GM12874 (cell line): ENCODE results near the gene TAF15.

Experiments
- TF ChIP-seq, protein P1 (sequence below): IDR thresholded peaks from 2 replicates; pipeline ENCODE4 v1.5.1; 2011; ENCODE audit warnings: low read depth, mild to moderate bottlenecking, control low read depth, low read length, moderate library complexity; ENCODE audit not compliant: insufficient read depth

TAF15 gene

DNA sequence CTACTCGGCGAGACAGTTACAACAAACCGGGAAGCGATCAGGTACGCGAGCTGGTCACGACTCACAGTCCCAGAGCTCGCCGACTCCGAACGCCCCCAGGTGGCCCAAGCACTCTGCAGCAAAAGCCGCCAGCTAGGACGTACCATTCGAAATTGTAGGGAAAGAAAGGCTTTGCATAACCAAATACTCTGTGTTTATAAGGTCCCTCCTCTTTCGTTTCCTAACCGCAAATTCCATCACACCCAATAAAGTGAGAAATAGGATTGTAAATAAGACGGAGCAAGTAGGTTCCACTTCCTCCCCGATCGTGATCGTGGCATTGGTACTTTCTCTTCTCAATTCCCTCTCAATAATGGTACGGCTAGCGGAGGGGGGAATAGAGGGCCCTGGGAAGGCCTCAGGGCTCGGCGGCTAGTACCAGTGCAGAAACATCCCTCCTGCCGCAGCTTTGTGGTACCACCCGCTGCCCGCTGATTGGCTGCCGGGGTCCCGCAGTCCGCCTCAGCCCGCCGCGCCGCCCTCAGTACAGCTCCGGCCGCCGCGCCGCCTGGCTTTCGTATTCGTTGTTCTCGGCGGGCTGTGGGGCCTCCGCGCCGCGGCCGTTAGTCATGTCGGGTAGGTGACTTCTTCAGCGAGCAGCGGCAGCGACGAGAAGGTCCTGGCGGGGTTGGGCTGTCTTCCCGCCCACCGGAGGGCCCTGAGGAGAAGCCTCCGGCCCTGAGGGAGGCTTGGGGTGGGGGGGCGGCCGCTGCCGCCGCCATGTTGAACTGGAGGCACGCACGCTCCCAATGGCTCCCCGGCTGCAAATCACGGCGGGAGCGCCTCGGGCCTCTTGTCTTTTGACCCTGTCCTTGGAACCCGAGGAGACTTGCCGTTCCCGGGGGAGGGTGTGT lies at the start of gene TAF15:
Gene TAF15, plus strand, starts transcription at position 523 of the 893 bp plus-strand sequence. Its CDS starts 86 bp downstream, at position 609.
- TF ChIP-seq, protein P1, sequence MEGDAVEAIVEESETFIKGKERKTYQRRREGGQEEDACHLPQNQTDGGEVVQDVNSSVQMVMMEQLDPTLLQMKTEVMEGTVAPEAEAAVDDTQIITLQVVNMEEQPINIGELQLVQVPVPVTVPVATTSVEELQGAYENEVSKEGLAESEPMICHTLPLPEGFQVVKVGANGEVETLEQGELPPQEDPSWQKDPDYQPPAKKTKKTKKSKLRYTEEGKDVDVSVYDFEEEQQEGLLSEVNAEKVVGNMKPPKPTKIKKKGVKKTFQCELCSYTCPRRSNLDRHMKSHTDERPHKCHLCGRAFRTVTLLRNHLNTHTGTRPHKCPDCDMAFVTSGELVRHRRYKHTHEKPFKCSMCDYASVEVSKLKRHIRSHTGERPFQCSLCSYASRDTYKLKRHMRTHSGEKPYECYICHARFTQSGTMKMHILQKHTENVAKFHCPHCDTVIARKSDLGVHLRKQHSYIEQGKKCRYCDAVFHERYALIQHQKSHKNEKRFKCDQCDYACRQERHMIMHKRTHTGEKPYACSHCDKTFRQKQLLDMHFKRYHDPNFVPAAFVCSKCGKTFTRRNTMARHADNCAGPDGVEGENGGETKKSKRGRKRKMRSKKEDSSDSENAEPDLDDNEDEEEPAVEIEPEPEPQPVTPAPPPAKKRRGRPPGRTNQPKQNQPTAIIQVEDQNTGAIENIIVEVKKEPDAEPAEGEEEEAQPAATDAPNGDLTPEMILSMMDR = peak; percentile 84

DNA sequence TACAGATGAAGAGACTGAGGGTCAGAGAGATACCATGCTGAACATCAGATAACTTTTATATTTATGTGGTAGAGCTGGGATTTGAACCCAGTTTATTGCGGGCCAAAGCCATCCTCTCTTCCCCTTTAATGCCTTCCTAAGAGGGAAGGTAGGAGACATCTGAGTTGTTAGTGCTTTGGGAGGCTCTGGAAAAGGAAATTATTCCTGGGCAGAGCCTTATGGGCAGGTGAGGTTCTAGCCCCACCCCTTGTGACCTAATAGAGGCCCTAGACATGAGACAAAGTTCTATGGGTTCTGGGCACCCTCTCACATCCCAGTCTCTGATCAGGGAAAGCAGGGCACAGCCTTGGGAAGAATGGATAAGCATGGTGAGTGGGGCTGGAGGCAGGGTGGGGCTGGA lies 48.7 kb upstream of the TAF15 start, which contains the start of gene C17orf50:
Gene C17orf50, plus strand, starts transcription at position 301 of the 400 bp plus-strand sequence. Its CDS starts 55 bp downstream, at position 356.
- TF ChIP-seq, protein P1 = no peak

DNA sequence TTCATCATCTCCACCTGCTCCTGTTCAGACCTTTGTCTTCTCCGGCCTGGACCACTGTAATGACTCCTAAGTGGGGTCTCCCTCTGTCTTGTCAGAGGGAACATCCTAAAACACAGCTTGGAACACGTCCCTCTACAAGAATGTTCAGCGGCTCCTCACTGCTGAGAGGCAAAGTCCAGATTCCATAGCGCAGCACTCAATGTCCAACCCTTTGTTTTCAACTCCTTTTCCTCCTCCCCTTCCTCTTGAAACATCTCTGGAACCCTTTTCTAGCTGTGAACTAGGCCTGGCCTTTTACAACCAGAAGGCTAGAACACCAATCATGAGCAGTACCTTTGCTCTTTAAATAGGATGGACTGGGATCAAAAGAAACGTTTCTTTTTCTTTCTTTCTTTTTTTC lies 47.7 kb upstream of the TAF15 start:
- TF ChIP-seq, protein P1 = no peak

DNA sequence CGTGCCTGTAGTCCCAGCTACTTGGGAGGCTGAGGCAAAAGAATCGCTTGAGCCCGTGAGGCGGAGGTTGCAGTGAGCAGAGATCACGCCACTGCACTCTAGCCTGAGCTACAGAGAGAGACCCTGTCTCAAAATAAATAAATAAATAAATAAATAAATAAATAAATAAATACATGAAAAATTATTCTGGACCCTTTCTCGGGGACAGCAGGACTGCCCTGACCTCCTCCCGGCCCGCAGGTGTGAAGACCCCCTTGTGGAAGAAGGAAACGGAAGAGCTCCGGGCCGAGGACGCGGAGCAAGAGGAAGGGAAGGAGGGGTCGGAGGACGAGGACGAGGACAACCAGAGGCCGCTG lies 45.5 kb upstream of the TAF15 start:
- TF ChIP-seq, protein P1 = no peak

DNA sequence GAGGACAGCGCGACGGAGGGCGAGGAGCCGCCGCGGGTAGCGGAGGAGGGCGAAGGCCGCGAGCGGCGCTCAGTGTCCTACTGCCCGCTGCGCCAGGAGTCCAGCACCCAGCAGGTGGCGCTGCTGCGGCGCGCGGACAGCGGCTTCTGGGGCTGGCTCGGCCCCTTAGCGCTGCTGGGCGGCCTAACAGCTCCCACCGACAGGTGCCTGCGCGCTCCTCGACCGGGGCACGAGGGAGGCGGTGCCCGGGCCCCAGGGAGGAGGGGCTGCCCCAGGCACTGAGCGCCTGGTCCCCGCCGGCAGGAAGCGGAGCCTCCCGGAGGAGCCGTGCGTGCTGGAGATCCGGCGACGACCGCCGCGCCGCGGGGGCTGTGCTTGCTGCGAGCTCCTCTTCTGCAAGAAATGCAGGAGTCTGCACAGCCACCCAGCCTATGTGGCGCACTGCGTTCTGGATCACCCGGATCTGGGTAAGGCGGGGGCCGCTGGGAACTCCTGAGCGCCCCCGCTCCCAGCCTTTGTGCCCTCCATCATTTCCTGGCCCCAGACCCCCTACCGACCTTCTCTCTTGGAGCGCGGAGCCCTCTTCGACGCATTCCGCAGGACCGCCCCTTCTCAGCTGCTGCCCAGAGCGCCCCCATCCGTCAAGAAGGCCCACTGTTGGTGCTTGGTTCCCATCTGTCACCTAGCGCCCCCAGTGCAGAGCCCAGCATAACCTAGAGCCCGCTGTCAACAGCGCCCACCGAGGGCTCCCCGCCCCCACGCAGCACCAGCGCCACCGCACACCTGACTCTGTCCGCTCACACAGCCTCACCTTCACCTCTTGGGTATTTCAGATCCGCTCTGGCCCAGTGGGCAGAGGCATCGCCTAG lies 44.9 kb upstream of the TAF15 start:
- TF ChIP-seq, protein P1 = peak; percentile 100

DNA sequence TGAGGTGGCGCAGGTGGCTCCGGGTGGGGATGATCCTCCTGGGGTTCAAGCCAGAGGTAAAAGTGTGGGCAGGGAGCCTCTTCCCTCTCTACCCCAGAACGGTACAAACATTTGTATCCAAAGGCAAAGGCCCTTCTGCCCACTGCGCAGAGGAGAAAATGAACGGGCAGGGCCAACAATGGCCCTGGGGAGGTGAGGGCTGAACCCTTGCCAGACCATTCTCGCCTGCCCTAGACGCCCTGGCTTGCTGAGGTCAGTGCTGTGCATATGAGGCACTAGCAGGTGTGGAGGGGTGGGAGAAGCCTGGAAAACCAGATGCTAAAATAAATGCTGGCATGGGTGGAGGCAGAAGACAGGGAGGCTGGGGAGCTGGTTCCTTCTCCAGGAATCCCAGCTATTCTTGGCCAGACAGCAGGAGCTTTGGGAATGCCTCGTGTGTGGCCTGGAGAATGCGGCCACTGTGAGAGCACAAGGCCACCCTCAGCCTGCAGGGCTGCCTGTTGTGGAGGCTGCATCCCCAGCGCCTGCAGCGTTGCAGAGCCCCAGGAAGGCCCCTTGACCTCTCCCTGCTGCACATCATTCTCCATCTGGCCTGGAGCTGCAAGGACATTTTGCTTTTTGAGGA lies 44.1 kb upstream of the TAF15 start:
- TF ChIP-seq, protein P1 = no peak

DNA sequence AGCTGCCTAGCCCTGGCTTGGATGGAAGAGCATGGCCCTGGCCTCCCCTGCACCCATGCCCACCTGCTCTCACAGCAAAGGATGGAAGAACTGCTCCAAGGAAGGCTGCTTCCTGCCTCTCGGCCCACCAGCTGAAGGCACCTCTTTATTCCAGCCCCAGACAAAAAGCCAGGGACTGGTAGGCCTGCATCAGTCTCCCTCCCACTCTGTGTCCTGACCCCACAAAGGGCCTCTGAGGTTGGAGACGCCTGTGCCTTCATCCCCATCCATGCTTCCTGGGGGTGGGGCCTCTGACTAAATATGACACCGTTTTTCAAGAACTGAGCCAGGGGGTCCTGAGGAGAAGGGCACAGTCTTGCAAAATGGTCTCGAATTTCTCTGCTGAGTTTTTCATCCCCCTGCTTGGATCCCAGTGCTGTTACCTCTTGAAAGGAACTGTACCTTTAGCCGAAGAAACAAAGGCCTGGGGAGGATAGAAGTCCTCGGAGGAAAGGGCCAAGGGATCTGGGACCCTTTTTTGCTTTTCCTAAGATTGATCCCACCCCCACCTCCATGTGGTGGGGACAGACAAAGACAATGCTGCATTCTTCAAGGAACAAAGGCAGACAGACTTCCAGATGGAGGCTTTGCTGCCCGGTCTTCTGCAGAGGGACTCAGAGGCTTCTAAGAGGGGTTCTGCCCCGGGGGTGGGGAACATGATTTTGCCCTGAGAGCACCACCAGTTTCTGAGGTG lies 43.4 kb upstream of the TAF15 start:
- TF ChIP-seq, protein P1 = no peak
